ENCODE data around the gene APOA4.

APOA4 gene

DNA sequence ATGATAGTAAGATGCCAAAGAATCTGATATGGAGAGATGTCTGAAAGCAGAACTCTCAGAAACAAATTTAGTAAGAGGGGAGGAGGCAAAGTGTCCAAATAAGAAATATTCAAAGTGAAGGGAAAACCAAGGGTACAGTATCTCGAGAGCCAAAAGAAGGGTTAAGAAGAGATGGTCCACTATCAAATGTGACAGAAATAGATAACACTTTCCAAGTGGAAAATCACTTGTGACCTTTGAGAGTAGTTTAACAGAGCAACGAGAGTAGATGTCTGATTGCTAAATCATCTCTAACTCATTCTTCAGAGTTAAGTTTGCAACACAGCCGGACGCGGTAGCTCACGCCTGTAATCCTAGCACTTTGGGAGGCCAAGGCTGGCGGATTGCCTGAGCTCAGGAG is 46.0 kb downstream of the APOA4 start:
- DNase-seq (ENCODE audit: low spot score): no peak
- in situ Hi-C loops (cut with MboI; ENCODE audit: low pct_unique_long_range_greater_than_20kb, low sequenced_read_pairs, unreplicated experiment): loop anchor here (25.0 kb wide), 1 partner anchor 335 kb away; no protein-coding TSS in a partner anchor
- TF ChIP-seq, protein P1, sequence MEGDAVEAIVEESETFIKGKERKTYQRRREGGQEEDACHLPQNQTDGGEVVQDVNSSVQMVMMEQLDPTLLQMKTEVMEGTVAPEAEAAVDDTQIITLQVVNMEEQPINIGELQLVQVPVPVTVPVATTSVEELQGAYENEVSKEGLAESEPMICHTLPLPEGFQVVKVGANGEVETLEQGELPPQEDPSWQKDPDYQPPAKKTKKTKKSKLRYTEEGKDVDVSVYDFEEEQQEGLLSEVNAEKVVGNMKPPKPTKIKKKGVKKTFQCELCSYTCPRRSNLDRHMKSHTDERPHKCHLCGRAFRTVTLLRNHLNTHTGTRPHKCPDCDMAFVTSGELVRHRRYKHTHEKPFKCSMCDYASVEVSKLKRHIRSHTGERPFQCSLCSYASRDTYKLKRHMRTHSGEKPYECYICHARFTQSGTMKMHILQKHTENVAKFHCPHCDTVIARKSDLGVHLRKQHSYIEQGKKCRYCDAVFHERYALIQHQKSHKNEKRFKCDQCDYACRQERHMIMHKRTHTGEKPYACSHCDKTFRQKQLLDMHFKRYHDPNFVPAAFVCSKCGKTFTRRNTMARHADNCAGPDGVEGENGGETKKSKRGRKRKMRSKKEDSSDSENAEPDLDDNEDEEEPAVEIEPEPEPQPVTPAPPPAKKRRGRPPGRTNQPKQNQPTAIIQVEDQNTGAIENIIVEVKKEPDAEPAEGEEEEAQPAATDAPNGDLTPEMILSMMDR (IDR thresholded peaks at IDR 0.05; ENCODE audit: extremely low read depth, insufficient read depth, missing control alignments): no peak

DNA sequence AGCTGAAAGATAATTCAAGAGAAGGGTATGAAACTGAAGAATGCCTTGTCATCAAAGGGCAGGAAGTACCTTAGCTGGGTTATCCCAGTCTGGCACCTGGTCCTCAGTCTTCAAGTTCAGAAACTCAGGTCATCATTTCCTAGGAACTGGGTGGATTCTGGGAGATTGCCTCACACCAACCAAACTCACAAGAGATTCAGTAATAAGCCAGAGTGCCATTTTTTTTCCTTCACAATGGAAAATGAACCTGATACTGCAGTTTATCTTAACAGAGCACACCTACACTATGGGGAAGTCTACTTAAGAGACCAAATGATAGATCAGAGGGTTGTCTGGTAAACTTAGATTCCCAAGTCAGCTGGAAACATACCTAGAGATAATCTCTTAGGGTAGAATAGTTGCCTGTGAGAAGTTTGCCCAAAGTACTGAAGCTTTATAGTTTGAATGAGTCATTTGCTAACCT is 46.6 kb downstream of the APOA4 start:
- TF ChIP-seq, protein P1 (IDR thresholded peaks at IDR 0.05; ENCODE audit: extremely low read depth, insufficient read depth, missing control alignments): no peak
- in situ Hi-C loops (cut with MboI; ENCODE audit: low pct_unique_long_range_greater_than_20kb, low sequenced_read_pairs, unreplicated experiment): loop anchor here (25.0 kb wide), 1 partner anchor 336 kb away; no protein-coding TSS in a partner anchor
- no peak for DNase-seq (ENCODE audit: low spot score)

DNA sequence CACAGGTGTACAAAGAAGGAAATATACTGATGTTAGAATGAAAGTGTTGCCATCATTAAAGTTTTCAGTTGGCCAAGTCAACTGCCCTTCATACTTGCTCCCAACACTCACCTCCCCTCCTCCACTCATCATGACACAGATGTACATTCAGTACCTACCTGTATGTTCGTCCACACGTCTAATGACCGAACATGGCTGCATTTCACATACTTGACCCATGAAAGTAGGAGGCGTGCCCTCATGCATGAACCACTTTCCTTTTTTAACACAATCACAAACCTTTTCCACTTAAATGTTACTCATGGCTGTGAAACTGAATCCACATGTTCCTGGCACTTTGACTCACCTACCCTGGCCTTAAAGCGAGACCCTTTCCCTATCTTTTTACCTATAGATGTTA is 47.1 kb downstream of the APOA4 start:
- no peak for DNase-seq (ENCODE audit: low spot score)
- TF ChIP-seq, protein P1 (IDR thresholded peaks at IDR 0.05; ENCODE audit: extremely low read depth, insufficient read depth, missing control alignments): no peak
- in situ Hi-C loops (cut with MboI; ENCODE audit: low pct_unique_long_range_greater_than_20kb, low sequenced_read_pairs, unreplicated experiment): loop anchor here (25.0 kb wide), 1 partner anchor 336 kb away; no protein-coding TSS in a partner anchor

DNA sequence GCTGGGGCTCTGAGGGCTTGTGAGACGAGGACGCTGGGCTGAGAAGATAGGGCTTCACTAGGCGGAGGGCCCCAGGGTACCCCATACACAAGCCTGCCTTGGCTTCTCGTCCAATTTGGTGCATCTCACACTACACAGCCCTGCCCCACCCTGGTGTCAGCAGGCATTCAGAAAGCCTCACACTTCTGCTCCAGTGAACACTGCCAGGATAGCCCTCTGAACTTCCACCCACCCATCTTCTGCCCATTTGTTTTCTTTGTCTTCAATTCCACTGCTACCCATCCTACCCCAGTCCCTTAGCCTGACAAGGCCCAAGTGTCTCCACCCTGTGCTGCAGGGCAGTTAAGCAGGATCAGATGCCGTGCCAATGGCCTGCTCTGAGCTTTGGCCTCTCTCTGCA is 48.4 kb downstream of the APOA4 start:
- in situ Hi-C loops (cut with MboI; ENCODE audit: low pct_unique_long_range_greater_than_20kb, low sequenced_read_pairs, unreplicated experiment): loop anchor here (25.0 kb wide), 1 partner anchor 338 kb away; no protein-coding TSS in a partner anchor
- no peak for DNase-seq (ENCODE audit: low spot score)
- TF ChIP-seq, protein P1 (IDR thresholded peaks at IDR 0.05; ENCODE audit: extremely low read depth, insufficient read depth, missing control alignments): no peak

DNA sequence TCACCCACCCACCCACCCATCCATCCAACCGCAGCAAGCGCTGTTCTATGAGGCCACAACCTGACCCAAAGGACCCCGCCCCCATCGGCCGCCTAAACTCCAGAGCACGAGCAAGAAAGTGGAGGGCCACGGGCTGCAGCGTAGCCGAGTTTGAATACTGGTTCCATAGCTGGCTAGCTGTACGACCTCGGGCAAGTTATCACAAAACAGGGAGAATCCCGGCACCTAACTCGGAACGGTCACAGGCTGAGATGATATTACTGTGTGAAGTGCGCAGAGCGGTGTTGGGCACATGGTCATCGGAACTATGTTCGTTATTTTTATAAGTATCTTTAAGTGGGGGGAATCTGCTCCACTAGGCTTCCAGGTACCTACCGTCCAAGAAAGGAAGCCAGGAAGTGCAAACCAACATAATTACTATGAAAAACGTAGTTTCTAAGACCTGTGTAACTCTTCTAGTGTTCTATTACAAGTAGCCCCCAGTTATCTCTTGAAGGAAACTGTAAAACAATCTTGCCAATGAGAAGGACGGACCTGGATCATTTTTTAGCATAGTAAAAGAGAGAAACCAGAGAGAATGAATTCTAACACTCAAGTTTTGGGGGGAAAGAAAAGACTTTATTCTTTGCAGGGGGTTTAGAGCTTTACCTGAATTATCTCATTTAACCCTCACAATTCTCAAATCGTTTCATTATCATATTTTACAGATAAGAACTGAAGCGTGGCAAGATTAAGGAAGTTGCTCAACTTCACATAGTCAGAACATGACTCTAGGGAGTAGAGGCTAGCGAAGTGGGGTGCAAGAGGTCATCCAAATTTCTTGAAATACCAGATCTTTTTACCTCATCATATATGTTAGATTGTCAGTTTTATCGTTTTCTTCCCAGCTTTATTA is 49.7 kb downstream of the APOA4 start:
- in situ Hi-C loops (cut with MboI; ENCODE audit: low pct_unique_long_range_greater_than_20kb, low sequenced_read_pairs, unreplicated experiment): no loop called here
- DNase-seq (ENCODE audit: low spot score): no peak
- TF ChIP-seq, protein P1 (IDR thresholded peaks at IDR 0.05; ENCODE audit: extremely low read depth, insufficient read depth, missing control alignments): no peak

DNA sequence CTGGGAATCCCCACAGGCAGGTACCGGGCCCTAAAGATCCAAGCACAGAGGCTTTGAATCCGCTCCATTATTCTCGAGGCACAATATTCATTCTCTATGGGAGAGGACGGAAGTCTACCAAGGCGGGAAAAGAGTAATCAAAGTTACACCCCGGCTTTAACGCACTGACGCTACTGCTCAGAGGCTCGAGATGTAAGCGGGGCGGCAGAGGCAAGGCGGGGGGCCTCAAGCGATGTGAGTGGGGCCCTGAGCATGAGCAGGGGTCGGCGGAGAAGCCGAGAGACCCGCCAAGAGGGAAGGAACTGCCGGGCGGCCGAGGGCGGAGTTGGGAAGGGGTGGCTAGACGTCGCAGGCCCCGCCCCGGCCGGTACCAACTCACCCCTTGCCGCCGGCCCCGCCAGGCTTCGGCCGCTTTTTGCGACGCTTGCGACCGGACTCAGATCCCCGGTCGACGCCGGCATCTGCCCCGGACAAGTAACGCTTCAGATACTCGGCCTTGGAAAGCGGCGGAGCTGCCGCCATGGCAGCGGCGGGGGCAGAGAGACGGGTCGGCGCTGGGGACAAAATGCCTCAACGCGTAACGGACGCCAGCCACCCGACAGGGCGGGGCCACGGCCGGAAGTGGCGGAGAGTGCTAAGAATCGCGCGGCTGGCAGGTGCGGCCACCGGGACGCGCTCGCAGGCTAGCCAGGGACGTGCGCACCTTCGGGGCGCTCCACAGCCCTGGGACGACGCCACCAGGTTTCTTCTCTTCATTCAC is 50.5 kb downstream of the APOA4 start, which contains the start of gene BUD13:
Gene BUD13 (minus strand): TSS at position 545 of the 760 bp plus-strand sequence. CDS start 23 bp downstream, at position 522.
- TF ChIP-seq, protein P1 (IDR thresholded peaks at IDR 0.05; ENCODE audit: extremely low read depth, insufficient read depth, missing control alignments): no peak
- in situ Hi-C loops (cut with MboI; ENCODE audit: low pct_unique_long_range_greater_than_20kb, low sequenced_read_pairs, unreplicated experiment): no loop called here
- DNase-seq (ENCODE audit: low spot score): peak; percentile 93

Measured in GM13977 (cell line).